Epithelial cell of esophagus (primary cell): ENCODE results near the gene PHLDA3.
"Not testable (repeated sequence)": the region's sequence is repeated elsewhere in the genome, so short reads cannot be mapped to it uniquely, and the experiment has no call there.

ENCODE experiments used
- DNase-seq: peaks from one replicate; pipeline ENCODE4 v3.0.0; 2010; ENCODE audit warnings: low read depth
- H3K4me3 ChIP-seq: 2 replicates; pipeline ENCODE4 v1.5.1; 2011; ENCODE audit warnings: mild to moderate bottlenecking, low read length, control low read depth
- TF ChIP-seq, protein P1 (sequence below): IDR thresholded peaks from 2 replicates; pipeline ENCODE4 v1.5.1; 2011; ENCODE audit warnings: low read depth, mild to moderate bottlenecking, low read length, control low read depth, inconsistent platforms; ENCODE audit not compliant: insufficient read depth; ENCODE audit errors: missing control alignments

Gene PHLDA3

DNA sequence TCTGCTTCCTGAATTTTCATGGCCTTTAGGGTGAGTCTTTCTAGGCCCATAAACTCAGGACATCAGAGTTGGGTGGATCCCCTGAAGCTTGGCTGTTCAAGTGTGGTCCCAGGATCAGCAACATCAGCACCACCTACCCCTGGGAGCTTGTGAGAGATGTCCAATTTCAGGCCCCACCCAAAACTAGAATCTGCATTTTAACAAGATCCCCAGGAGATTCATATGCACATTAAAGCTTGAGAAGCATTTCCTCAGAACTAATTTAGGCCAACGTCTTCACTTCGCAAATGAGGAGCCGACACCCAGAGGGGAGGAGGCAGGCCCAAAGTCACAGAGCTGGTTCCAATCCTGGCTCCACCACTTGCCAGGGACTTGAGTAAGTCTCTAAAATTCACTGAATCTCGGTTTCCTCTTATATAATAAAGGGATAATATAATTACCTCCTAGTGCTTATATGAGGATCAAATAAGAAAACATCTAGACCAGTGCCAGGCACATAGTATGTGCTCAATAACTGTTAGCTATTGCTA, 10.3 kb upstream of the PHLDA3 start:
- no peak for DNase-seq
- no peak overlapping the region for H3K4me3 ChIP-seq
- TF ChIP-seq, protein P1, sequence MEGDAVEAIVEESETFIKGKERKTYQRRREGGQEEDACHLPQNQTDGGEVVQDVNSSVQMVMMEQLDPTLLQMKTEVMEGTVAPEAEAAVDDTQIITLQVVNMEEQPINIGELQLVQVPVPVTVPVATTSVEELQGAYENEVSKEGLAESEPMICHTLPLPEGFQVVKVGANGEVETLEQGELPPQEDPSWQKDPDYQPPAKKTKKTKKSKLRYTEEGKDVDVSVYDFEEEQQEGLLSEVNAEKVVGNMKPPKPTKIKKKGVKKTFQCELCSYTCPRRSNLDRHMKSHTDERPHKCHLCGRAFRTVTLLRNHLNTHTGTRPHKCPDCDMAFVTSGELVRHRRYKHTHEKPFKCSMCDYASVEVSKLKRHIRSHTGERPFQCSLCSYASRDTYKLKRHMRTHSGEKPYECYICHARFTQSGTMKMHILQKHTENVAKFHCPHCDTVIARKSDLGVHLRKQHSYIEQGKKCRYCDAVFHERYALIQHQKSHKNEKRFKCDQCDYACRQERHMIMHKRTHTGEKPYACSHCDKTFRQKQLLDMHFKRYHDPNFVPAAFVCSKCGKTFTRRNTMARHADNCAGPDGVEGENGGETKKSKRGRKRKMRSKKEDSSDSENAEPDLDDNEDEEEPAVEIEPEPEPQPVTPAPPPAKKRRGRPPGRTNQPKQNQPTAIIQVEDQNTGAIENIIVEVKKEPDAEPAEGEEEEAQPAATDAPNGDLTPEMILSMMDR = no peak

DNA sequence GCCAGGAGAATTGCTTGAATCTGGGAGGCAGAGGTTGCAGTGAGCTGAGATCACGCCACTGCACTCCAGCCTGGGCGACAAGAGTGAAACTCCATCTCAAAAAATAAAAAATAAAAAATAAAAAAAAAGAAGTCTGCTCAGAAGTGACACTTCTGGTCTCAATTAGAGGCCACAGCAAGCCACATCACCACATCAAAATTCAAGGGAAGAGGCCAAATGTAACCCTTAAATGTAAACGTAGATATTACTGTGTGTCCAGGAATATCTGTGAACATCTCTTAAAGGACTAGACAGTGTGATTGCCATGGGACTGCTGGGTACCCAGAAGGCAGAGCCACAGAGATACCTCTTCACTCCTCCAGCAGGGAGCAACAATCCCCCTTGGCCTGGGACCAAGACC, 9.7 kb upstream of the PHLDA3 start:
- DNase-seq, H3K4me3 ChIP-seq: not testable (repeated sequence)

DNA sequence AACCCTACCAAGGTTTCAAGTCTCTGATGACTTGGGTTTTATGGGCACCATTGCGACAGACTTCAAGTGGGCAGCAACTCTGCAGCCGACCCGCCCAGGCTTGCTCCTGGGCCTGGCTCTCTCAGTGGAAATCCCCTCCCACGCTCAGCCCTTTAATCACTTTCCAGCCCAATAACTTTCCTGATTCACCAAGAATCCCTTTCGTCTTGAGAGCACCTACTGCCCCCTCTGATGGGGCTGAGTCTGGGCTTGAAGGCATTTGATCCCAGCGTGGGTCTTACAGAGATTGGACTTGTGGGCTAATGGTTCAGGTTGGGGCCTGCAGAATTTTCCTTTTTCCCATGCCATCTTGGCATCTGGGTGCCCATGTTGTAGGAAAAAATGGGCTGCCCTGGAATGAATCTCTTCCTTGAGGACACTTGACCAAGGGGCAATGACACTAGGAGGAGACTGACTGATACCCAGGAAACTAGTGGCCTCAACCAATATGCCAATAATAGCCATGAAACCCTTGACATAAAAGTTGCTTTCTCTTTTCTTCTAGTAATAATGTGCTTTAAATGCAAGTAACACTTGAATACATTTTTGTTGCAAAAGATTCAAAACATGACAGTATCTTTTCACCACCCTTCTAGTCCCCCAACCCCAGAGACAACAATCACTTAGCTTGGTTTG, 7.8 kb upstream of the PHLDA3 start:
- H3K4me3 ChIP-seq = no peak overlapping the region
- TF ChIP-seq, protein P1 = no peak
- peak; percentile 99 for DNase-seq

DNA sequence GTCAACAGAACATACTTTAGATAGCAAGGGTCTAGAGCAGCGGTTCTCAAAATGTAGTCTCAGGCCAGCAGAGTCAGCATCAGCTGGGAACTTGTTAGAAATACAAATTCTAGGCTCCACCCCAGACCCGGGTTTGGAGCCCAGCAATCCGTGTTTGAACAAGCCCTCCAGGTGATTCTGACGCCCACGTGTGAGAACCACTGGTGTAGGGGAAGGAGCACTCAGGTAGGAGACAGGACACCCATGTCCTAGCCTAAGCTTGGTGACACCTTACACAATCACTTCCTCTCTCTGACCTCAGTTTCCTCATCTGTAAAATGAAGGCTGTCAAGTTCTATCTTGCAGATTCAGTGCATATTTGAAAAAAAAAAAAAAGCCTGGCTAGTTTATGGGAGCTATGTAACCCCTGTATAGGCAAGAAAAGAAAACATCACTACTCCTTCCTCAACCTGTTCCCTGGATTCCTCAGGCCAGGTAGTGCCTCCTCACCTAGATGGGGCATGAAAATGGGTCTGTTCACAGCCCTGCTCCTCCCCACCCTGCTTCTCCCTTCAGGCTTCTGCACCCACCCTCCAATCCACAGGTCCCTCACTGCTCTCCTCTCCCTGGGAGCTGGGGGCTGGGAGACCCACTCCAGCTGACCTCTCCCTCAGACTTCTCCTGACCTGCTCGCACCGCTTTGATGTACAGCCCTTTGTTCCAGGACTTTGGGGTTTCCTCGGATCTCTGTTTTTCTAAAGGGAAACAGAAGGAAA, 7.1 kb upstream of the PHLDA3 start:
- peak overlapping the region; percentile 29 for H3K4me3 ChIP-seq
- DNase-seq = peak; percentile 97
- TF ChIP-seq, protein P1 = no peak

DNA sequence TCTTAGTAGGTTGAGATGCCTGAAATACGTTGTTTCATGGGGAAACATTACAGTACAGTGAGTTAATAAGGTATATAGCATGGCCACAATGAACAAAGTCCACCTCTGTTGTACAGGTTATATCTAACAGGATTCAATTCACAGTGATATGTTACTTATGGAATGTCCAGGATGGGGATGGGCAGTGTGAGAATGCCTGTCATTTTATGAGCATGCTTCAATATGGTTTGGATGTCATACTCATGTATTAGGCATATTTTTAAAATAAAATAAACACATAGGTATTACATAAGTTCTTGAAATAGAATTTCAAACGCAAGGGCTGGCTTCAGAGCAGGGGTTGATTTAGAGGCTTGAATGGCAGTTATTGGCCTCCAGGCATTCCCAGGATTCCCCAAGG, 6.1 kb upstream of the PHLDA3 start:
- peak; percentile 93 for DNase-seq
- TF ChIP-seq, protein P1 = no peak

DNA sequence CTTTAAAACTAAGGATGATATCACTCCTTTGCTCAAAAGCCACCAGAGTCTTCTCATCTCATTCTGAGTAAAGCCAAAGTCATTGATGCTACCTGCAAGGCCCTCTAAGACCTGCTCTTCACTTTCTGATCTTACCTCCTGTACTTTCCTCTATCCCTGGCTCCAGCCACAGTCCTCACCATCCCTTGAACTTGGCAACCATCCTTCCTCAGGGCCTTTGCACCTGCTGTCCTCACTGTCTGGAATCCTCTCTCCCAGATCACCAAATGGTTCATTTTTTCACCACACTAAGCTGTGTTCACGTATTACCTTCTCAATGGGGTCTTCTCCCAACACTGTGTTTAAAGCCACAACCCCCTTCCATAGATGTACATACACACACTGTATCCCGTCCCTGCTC, 4.3 kb upstream of the PHLDA3 start:
- no peak overlapping the region for H3K4me3 ChIP-seq

More for the DNA sequence above, 6.1 kb upstream of the PHLDA3 start:
- no peak overlapping the region for H3K4me3 ChIP-seq

DNA sequence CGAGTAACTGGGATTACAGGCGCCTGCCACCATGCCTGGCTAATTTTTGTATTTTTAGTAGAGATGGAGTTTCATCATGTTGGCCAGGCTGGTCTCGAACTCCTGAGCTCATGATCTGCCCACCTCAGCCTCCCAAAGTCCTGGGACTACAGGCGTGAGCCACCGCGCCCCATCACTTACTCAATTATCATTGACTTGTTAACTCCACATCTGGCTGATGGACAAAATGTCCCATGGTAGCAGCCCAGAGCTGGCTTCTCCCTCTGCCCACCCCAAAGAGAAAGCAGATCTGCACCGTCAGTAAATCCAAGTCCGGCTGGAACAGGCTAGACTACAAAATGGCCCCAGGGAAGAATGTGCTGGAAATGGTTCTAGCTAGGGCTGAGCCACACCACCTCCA, 3.3 kb upstream of the PHLDA3 start:
- not testable (repeated sequence) for H3K4me3 ChIP-seq, DNase-seq

More for the DNA sequence above, 4.3 kb upstream of the PHLDA3 start:
- no peak for DNase-seq
- TF ChIP-seq, protein P1 = no peak

DNA sequence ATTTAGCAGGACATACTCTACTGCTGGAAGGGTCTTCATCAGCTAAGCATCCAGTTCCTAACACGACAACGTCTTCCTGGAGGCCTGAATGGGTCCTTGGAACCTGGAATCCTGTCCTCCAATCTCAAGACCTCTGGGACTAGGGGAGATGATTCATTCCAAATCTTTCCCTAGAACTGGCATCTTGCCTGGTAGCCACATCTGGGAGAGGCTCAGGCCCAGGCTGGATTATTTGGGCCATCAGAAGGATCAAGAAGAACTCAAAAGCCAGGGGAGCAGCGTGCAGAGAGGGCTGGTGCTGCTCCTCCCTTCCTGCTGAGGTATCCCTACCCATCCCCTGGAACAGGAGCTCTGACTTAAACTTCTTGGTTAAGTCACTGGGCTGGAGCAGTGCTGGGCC, 2.8 kb upstream of the PHLDA3 start:
- no peak overlapping the region for H3K4me3 ChIP-seq
- DNase-seq = peak; percentile 73
- TF ChIP-seq, protein P1 = no peak
